GM23338 (cell line): ENCODE results near the gene SNAP47. TPM values are rescaled to one million over a fixed set of nuclear protein-coding genes. Genes with fewer than 3 reads are reported as not detected.

Experiments
- ATAC-seq: fragments of 200-7000 bp; cut with Tn5 transposase; 3 replicates; pipeline ENCODE4 v1.9.1; 2020
- DNase-seq: peaks from one replicate; pipeline ENCODE4 v3.0.0-alpha.2; 2015; ENCODE audit warnings: low spot score
- H2AFZ ChIP-seq: fragments of 200-600 bp; sonication (generic); 2 replicates; pipeline ENCODE4 v1.8.0; 2016; ENCODE audit warnings: antibody characterized with exemption, mild to moderate bottlenecking, moderate library complexity
- H3F3A ChIP-seq: fragments of 200-600 bp; sonication (generic); replicated peaks from 2 replicates; pipeline ENCODE4 v1.8.0; 2017; ENCODE audit warnings: antibody characterized with exemption, mixed run types, low read depth
- H3K27ac ChIP-seq: fragments of 200-600 bp; sonication (generic); 2 replicates; pipeline ENCODE4 v1.6.1; 2016; ENCODE audit warnings: low read depth
- H3K27me3 ChIP-seq: fragments of 200-600 bp; sonication (generic); 2 replicates; pipeline ENCODE4 v1.8.0; 2016; ENCODE audit warnings: mild to moderate bottlenecking, mixed run types, moderate library complexity; ENCODE audit not compliant: insufficient read depth
- H3K36me3 ChIP-seq: fragments of 200-600 bp; sonication (generic); 2 replicates; pipeline ENCODE4 v1.8.0; 2016; ENCODE audit warnings: mild to moderate bottlenecking; ENCODE audit not compliant: insufficient read depth
- H3K4me1 ChIP-seq: fragments of 200-600 bp; sonication (generic); 2 replicates; pipeline ENCODE4 v1.8.0; 2016; ENCODE audit warnings: mild to moderate bottlenecking, moderate library complexity; ENCODE audit not compliant: insufficient read depth
- H3K4me2 ChIP-seq: fragments of 200-600 bp; sonication (generic); 2 replicates; pipeline ENCODE4 v1.7.1; 2017; ENCODE audit warnings: mixed run types
- H3K4me3 ChIP-seq: fragments of 200-600 bp; sonication (generic); 2 replicates; pipeline ENCODE4 v1.6.1; 2016; ENCODE audit warnings: mixed run types
- H3K79me2 ChIP-seq: fragments of 200-600 bp; sonication (generic); replicated peaks from 2 replicates; pipeline ENCODE4 v1.8.0; 2017; ENCODE audit warnings: mild to moderate bottlenecking; ENCODE audit not compliant: insufficient read depth
- H3K9me2 ChIP-seq: fragments of 200-600 bp; sonication (generic); 2 replicates; pipeline ENCODE4 v1.8.0; 2017; ENCODE audit not compliant: insufficient read depth
- H4K20me1 ChIP-seq: fragments of 200-600 bp; sonication (generic); replicated peaks from 2 replicates; pipeline ENCODE4 v1.8.0; 2017; ENCODE audit warnings: mild to moderate bottlenecking; ENCODE audit not compliant: insufficient read depth
- H3K27ac Mint-ChIP-seq: 2 replicates; pipeline ENCODE4 v1.8.0; 2020; ENCODE audit warnings: inconsistent platforms, mild to moderate bottlenecking, moderate library complexity, mixed read lengths
- H3K27me3 Mint-ChIP-seq: 3 replicates; pipeline ENCODE4 v1.8.0; 2022; ENCODE audit warnings: low read depth, mild to moderate bottlenecking, moderate library complexity, mixed read lengths, inconsistent platforms; ENCODE audit not compliant: insufficient read depth, poor library complexity
- H3K36me3 Mint-ChIP-seq: 3 replicates; pipeline ENCODE4 v1.8.0; 2021; ENCODE audit warnings: low read depth, mild to moderate bottlenecking, inconsistent platforms, moderate library complexity, mixed read lengths
- H3K4me1 Mint-ChIP-seq: 3 replicates; pipeline ENCODE4 v1.8.0; 2020; ENCODE audit warnings: mild to moderate bottlenecking, inconsistent platforms, mixed read lengths
- H3K4me3 Mint-ChIP-seq: 3 replicates; pipeline ENCODE4 v1.8.0; 2021; ENCODE audit warnings: moderate library complexity, mild to moderate bottlenecking, inconsistent platforms, mixed read lengths
- H3K9me3 Mint-ChIP-seq: 3 replicates; pipeline ENCODE4 v1.8.0; 2020; ENCODE audit warnings: moderate library complexity, mild to moderate bottlenecking, inconsistent platforms, mixed read lengths
- CREB1 ChIP-seq: fragments of 250-450 bp; sonication (Bioruptor Pico); IDR thresholded peaks from 2 replicates; pipeline ENCODE4 v1.5.0; 2020; ENCODE audit warnings: low read depth, mild to moderate bottlenecking, moderate library complexity
- EZH2 ChIP-seq: fragments of 200-600 bp; sonication (generic); IDR thresholded peaks from one replicate; pipeline ENCODE4 v1.8.0; 2017; ENCODE audit warnings: antibody characterized with exemption, mild to moderate bottlenecking, low read depth; ENCODE audit not compliant: unreplicated experiment
- EZH2phosphoT487 ChIP-seq: fragments of 200-600 bp; sonication (generic); IDR thresholded peaks from one replicate; pipeline ENCODE4 v1.8.1; 2018; ENCODE audit warnings: antibody characterized with exemption; ENCODE audit not compliant: unreplicated experiment
- JUNB ChIP-seq: IDR thresholded peaks from one replicate; pipeline ENCODE4 v1.6.1; 2016; ENCODE audit warnings: antibody characterized with exemption; ENCODE audit not compliant: unreplicated experiment
- NANOG ChIP-seq: IDR thresholded peaks from 2 replicates; pipeline ENCODE4 v1.6.1; 2016; ENCODE audit warnings: antibody characterized with exemption, borderline replicate concordance
- POLR2AphosphoS5 ChIP-seq: IDR thresholded peaks from 2 replicates; pipeline ENCODE4 v1.6.1; 2016; ENCODE audit warnings: antibody characterized with exemption, low read depth
- STAT1 ChIP-seq: IDR thresholded peaks from one replicate; pipeline ENCODE4 v1.6.1; 2016; ENCODE audit warnings: antibody characterized with exemption; ENCODE audit not compliant: unreplicated experiment
- ZNF114 ChIP-seq: fragments of 250-450 bp; sonication (Bioruptor Pico); IDR thresholded peaks from 2 replicates; pipeline ENCODE4 v1.5.0; 2020; ENCODE audit warnings: mild to moderate bottlenecking, moderate library complexity
- ZNF331 ChIP-seq: fragments of 250-450 bp; sonication (Bioruptor Pico); IDR thresholded peaks from 2 replicates; pipeline ENCODE4 v1.5.0; 2020; ENCODE audit warnings: low read depth, mild to moderate bottlenecking, moderate library complexity
- polyA plus RNA-seq: library from polyadenylated mRNA; unstranded; fragments of >200 nt; fragmentation: Nextera tagmentation; extraction: Ambion mirVana; gene quantifications from 2 replicates; pipeline ENCODE4 v1.2.1, GENCODE V29; 2016
- total RNA-seq: library from RNA; depleted of rRNA; stranded (reverse); fragments of >200 nt; shearing (Covaris generic); gene quantifications from 2 replicates; pipeline ENCODE4 v1.2.3, GENCODE V29; 2014
- TF ChIP-seq, protein P1 (sequence below): IDR thresholded peaks from 2 replicates; pipeline ENCODE4 v1.6.1; 2016; ENCODE audit warnings: antibody characterized with exemption
- TF ChIP-seq, protein P2 (sequence below): IDR thresholded peaks from one replicate; pipeline ENCODE4 v1.6.1; 2018; ENCODE audit warnings: antibody characterized with exemption; ENCODE audit not compliant: unreplicated experiment
- TF ChIP-seq, protein P3 (sequence below), 2 experiments: fragments of 200-600 bp in 1 of 2; sonication (generic) in 1 of 2; conservative IDR thresholded peaks; 2 replicates each; pipeline versions ENCODE4 v1.5.1 to v1.6.1; 2016 to 2017; ENCODE audit warnings: antibody characterized with exemption in 2 of 2, low read depth in 2 of 2, mild to moderate bottlenecking in 2 of 2, moderate library complexity in 1 of 2
- TF ChIP-seq, protein P4 (sequence below): fragments of 250-450 bp; sonication (Bioruptor Pico); IDR thresholded peaks from 2 replicates; pipeline ENCODE4 v1.5.0; 2020; ENCODE audit warnings: mild to moderate bottlenecking, moderate library complexity

Gene SNAP47
- total and polyA plus RNA-seq, 2 experiments from 2014 or later, result 19.5 to 51.8 TPM

DNA sequence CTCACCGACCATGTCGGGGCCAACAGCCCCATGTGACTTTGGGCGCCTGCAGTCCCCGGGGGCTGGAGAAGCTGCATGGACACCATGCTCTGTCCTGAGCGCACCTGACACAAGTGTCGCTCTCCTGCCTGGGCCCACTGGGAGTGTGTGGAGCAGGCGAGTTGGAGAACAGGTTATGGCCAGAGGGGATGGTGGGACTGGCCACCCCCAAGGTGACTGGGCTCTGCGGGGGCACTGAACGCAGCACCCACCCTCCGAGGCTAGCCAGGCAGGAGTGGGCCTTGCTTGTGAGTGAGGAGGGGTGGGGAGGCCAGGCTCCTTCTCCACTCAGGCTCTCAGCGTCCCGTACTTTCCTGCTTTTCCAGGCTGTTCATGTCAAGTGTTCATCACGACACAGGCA lies 35.6 kb downstream of the SNAP47 start:
- H3K27me3 ChIP-seq, result no peaks in the 10 kb centered on the region
- Mint-ChIP-seq H3K27ac (no peak overlapping the region), H3K36me3 (peaks cover 22% of the 10 kb centered on the region), H3K9me3 (no peaks in the 10 kb centered on the region), H3K27me3 (peaks cover 6% of the 10 kb centered on the region), H3K4me3 (no peak overlapping the region), H3K4me1 (no peaks in the 10 kb centered on the region)
- H3K79me2 ChIP-seq, result no peaks in the 10 kb centered on the region
- H3K4me3 ChIP-seq, result no peak overlapping the region
- H3K36me3 ChIP-seq, result no peaks in the 10 kb centered on the region
- no peak overlapping the region for H2AFZ ChIP-seq
- H3K4me2 ChIP-seq, result no peak overlapping the region
- ATAC-seq, result no peak
- H3K4me1 ChIP-seq, result no peaks in the 10 kb centered on the region
- H3K27ac ChIP-seq, result no peak overlapping the region
- peaks cover 6% of the 10 kb centered on the region; the same call in 1 of the 2 replicates for H4K20me1 ChIP-seq
- DNase-seq, result no peak
- no peaks in the 10 kb centered on the region for H3K9me2 ChIP-seq
- H3F3A ChIP-seq, result no peaks in the 10 kb centered on the region
- no peak for TF ChIP-seq ZNF114
- no peak for TF ChIP-seq JUNB
- TF ChIP-seq, protein P1, sequence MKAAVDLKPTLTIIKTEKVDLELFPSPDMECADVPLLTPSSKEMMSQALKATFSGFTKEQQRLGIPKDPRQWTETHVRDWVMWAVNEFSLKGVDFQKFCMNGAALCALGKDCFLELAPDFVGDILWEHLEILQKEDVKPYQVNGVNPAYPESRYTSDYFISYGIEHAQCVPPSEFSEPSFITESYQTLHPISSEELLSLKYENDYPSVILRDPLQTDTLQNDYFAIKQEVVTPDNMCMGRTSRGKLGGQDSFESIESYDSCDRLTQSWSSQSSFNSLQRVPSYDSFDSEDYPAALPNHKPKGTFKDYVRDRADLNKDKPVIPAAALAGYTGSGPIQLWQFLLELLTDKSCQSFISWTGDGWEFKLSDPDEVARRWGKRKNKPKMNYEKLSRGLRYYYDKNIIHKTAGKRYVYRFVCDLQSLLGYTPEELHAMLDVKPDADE, result no peak
- no peak for TF ChIP-seq EZH2
- no peak for TF ChIP-seq POLR2AphosphoS5
- TF ChIP-seq EZH2phosphoT487, result no peak
- TF ChIP-seq, protein P2, sequence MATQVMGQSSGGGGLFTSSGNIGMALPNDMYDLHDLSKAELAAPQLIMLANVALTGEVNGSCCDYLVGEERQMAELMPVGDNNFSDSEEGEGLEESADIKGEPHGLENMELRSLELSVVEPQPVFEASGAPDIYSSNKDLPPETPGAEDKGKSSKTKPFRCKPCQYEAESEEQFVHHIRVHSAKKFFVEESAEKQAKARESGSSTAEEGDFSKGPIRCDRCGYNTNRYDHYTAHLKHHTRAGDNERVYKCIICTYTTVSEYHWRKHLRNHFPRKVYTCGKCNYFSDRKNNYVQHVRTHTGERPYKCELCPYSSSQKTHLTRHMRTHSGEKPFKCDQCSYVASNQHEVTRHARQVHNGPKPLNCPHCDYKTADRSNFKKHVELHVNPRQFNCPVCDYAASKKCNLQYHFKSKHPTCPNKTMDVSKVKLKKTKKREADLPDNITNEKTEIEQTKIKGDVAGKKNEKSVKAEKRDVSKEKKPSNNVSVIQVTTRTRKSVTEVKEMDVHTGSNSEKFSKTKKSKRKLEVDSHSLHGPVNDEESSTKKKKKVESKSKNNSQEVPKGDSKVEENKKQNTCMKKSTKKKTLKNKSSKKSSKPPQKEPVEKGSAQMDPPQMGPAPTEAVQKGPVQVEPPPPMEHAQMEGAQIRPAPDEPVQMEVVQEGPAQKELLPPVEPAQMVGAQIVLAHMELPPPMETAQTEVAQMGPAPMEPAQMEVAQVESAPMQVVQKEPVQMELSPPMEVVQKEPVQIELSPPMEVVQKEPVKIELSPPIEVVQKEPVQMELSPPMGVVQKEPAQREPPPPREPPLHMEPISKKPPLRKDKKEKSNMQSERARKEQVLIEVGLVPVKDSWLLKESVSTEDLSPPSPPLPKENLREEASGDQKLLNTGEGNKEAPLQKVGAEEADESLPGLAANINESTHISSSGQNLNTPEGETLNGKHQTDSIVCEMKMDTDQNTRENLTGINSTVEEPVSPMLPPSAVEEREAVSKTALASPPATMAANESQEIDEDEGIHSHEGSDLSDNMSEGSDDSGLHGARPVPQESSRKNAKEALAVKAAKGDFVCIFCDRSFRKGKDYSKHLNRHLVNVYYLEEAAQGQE, result no peak
- TF ChIP-seq, protein P3, sequence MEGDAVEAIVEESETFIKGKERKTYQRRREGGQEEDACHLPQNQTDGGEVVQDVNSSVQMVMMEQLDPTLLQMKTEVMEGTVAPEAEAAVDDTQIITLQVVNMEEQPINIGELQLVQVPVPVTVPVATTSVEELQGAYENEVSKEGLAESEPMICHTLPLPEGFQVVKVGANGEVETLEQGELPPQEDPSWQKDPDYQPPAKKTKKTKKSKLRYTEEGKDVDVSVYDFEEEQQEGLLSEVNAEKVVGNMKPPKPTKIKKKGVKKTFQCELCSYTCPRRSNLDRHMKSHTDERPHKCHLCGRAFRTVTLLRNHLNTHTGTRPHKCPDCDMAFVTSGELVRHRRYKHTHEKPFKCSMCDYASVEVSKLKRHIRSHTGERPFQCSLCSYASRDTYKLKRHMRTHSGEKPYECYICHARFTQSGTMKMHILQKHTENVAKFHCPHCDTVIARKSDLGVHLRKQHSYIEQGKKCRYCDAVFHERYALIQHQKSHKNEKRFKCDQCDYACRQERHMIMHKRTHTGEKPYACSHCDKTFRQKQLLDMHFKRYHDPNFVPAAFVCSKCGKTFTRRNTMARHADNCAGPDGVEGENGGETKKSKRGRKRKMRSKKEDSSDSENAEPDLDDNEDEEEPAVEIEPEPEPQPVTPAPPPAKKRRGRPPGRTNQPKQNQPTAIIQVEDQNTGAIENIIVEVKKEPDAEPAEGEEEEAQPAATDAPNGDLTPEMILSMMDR (conservative IDR thresholded peaks at IDR 0.05; ENCODE audit: low read depth in 2 of 2), result no peak
- TF ChIP-seq, protein P4, sequence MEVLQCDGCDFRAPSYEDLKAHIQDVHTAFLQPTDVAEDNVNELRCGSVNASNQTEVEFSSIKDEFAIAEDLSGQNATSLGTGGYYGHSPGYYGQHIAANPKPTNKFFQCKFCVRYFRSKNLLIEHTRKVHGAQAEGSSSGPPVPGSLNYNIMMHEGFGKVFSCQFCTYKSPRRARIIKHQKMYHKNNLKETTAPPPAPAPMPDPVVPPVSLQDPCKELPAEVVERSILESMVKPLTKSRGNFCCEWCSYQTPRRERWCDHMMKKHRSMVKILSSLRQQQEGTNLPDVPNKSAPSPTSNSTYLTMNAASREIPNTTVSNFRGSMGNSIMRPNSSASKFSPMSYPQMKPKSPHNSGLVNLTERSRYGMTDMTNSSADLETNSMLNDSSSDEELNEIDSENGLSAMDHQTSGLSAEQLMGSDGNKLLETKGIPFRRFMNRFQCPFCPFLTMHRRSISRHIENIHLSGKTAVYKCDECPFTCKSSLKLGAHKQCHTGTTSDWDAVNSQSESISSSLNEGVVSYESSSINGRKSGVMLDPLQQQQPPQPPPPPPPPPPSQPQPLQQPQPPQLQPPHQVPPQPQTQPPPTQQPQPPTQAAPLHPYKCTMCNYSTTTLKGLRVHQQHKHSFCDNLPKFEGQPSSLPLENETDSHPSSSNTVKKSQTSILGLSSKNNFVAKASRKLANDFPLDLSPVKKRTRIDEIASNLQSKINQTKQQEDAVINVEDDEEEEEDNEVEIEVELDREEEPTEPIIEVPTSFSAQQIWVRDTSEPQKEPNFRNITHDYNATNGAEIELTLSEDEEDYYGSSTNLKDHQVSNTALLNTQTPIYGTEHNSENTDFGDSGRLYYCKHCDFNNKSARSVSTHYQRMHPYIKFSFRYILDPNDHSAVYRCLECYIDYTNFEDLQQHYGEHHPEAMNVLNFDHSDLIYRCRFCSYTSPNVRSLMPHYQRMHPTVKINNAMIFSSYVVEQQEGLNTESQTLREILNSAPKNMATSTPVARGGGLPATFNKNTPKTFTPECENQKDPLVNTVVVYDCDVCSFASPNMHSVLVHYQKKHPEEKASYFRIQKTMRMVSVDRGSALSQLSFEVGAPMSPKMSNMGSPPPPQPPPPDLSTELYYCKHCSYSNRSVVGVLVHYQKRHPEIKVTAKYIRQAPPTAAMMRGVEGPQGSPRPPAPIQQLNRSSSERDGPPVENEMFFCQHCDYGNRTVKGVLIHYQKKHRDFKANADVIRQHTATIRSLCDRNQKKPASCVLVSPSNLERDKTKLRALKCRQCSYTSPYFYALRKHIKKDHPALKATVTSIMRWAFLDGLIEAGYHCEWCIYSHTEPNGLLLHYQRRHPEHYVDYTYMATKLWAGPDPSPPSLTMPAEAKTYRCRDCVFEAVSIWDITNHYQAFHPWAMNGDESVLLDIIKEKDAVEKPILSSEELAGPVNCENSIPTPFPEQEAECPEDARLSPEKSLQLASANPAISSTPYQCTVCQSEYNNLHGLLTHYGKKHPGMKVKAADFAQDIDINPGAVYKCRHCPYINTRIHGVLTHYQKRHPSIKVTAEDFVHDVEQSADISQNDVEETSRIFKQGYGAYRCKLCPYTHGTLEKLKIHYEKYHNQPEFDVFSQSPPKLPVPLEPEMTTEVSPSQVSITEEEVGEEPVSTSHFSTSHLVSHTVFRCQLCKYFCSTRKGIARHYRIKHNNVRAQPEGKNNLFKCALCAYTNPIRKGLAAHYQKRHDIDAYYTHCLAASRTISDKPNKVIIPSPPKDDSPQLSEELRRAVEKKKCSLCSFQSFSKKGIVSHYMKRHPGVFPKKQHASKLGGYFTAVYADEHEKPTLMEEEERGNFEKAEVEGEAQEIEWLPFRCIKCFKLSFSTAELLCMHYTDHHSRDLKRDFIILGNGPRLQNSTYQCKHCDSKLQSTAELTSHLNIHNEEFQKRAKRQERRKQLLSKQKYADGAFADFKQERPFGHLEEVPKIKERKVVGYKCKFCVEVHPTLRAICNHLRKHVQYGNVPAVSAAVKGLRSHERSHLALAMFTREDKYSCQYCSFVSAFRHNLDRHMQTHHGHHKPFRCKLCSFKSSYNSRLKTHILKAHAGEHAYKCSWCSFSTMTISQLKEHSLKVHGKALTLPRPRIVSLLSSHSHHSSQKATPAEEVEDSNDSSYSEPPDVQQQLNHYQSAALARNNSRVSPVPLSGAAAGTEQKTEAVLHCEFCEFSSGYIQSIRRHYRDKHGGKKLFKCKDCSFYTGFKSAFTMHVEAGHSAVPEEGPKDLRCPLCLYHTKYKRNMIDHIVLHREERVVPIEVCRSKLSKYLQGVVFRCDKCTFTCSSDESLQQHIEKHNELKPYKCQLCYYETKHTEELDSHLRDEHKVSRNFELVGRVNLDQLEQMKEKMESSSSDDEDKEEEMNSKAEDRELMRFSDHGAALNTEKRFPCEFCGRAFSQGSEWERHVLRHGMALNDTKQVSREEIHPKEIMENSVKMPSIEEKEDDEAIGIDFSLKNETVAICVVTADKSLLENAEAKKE, result no peak
- TF ChIP-seq ZNF331 (CRISPR knock-in tag), result no peak
- TF ChIP-seq STAT1, result no peak
- no peak for TF ChIP-seq NANOG
- TF ChIP-seq CREB1 (CRISPR knock-in tag), result no peak
